Middle frontal gyrus (tissue), 1 donor: ENCODE data around the gene GRB2.

Source experiments
- DNase-seq: peaks from one replicate; pipeline ENCODE4 v3.0.0-alpha.2; 2015; ENCODE audit warnings: low spot score; ENCODE audit errors: extremely low spot score

The GRB2 gene

GRCh38 chr17:75414488-75414887 lies 9.0 kb upstream of the GRB2 start:
- no peak for DNase-seq

- DNase-seq, result peak; percentile 24
These were observed 7.2 kb upstream of the GRB2 start for GRCh38 chr17:75412455-75413317.

GRCh38 chr17:75411328-75412067 lies 6.0 kb upstream of the GRB2 start:
- no peak for DNase-seq

- DNase-seq, result no peak
These were observed 4.7 kb upstream of the GRB2 start for GRCh38 chr17:75410141-75410540.

GRCh38 chr17:75407655-75408352 lies 2.3 kb upstream of the GRB2 start:
- peak; percentile 18 for DNase-seq

- no peak for DNase-seq
These were observed 741 bp upstream of the GRB2 start for GRCh38 chr17:75406222-75406615.

- DNase-seq, result no peak
These were observed 630 bp downstream of the GRB2 start for GRCh38 chr17:75404731-75405364.

- DNase-seq, result peak; percentile 19
These were observed 1.2 kb downstream of the GRB2 start for GRCh38 chr17:75404223-75404730.

GRCh38 chr17:75403131-75403530 lies 2.3 kb downstream of the GRB2 start:
- DNase-seq, result no peak

- no peak for DNase-seq
These were observed 3.5 kb downstream of the GRB2 start for GRCh38 chr17:75402026-75402425.

GRCh38 chr17:75400326-75400939 lies 5.0 kb downstream of the GRB2 start:
- DNase-seq, result no peak

- DNase-seq, result no peak
These were observed 7.2 kb downstream of the GRB2 start for GRCh38 chr17:75398279-75398678.

- DNase-seq, result no peak
These were observed 8.3 kb downstream of the GRB2 start for GRCh38 chr17:75397217-75397616.

GRCh38 chr17:75396796-75397195 lies 8.7 kb downstream of the GRB2 start:
- no peak for DNase-seq

GRCh38 chr17:75396025-75396424 lies 9.5 kb downstream of the GRB2 start:
- no peak for DNase-seq

- DNase-seq, result no peak
These were observed 11.1 kb downstream of the GRB2 start for GRCh38 chr17:75394332-75394918.

- peak; percentile 97 for DNase-seq
These were observed 11.8 kb downstream of the GRB2 start for GRCh38 chr17:75393523-75394331.

GRCh38 chr17:75392559-75392958 lies 12.9 kb downstream of the GRB2 start:
- no peak for DNase-seq

- DNase-seq, result no peak
These were observed 14.5 kb downstream of the GRB2 start for GRCh38 chr17:75390982-75391381.
